Astrocyte of the spinal cord (primary cell): ENCODE results near the gene CACNA1A.
A peak's percentile ranks its signal among the peaks of the same experiment; 100 is the strongest.

Experiments used
- DNase-seq: peaks from one replicate; pipeline ENCODE4 v3.0.0; 2011; ENCODE audit warnings: low read depth, low spot score
- H3K4me3 ChIP-seq: 2 replicates; pipeline ENCODE4 v1.5.1; 2011; ENCODE audit warnings: low read depth, mild to moderate bottlenecking, low read length, moderate library complexity
- in situ Hi-C: cut with HindIII; loops from 2 replicates; pipeline ENCODE4 v1.10.0; 2017; ENCODE audit warnings: low sequenced_read_pairs
- TF ChIP-seq, protein P1 (sequence below): IDR thresholded peaks from 2 replicates; pipeline ENCODE4 v1.5.1; 2012; ENCODE audit warnings: low read depth, mild to moderate bottlenecking, low read length, inconsistent platforms

CACNA1A gene

DNA sequence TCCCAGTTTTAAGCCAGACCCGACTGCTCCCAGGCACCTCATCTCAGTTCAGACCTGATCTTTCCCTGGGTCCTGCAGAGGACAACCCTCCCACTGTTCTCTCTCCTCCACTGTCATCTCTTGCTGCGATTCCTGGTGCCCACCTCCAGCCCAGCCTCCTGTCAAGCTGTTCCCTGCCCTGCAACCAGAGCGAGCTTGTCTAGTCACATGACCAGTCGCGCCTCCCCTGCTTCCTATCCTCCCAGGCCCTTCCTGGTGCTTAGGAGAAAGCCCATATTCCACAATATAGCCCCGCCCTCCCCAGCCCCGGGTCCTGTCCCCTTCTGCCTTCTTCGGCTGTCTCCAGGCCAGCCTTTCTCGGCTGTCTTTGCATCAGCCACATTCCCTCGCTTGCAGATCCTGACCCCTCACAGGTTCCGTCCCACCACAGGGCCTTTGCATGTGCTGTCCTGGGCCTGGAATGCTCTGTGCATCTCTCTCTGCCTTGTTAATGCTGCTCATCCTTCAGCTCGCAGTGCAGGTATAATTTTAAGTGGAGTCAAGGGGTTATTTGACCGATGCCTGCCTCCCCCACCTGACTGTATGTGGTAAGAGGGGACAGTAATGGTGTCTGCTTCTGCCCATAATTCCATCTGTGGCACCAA, 267.3 kb downstream of the CACNA1A start:
- no peak for DNase-seq
- in situ Hi-C loops = no loop called here
- TF ChIP-seq, protein P1, sequence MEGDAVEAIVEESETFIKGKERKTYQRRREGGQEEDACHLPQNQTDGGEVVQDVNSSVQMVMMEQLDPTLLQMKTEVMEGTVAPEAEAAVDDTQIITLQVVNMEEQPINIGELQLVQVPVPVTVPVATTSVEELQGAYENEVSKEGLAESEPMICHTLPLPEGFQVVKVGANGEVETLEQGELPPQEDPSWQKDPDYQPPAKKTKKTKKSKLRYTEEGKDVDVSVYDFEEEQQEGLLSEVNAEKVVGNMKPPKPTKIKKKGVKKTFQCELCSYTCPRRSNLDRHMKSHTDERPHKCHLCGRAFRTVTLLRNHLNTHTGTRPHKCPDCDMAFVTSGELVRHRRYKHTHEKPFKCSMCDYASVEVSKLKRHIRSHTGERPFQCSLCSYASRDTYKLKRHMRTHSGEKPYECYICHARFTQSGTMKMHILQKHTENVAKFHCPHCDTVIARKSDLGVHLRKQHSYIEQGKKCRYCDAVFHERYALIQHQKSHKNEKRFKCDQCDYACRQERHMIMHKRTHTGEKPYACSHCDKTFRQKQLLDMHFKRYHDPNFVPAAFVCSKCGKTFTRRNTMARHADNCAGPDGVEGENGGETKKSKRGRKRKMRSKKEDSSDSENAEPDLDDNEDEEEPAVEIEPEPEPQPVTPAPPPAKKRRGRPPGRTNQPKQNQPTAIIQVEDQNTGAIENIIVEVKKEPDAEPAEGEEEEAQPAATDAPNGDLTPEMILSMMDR = no peak
- H3K4me3 ChIP-seq = no peak overlapping the region

DNA sequence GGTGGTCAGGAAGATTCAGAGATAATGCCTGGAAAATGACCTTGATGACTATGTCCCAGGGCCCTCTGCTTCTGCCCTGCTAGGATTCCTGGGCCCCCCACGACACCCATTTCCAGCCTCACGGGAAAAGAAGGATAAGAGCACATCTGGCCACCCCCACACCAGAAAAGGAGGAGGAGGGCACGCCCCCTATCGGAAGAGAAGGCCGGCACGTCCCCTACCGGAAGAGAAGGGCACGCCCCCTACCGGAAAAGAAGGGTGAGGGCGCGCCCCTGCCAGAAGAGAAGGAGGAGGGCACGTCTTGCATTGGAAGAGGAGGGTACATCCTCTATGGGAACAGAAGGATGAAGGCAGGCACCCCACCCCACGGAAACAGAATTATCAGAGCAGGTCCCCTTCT, 271.8 kb downstream of the CACNA1A start:
- TF ChIP-seq, protein P1 = peak; percentile 61
- in situ Hi-C loops = no loop called here
- H3K4me3 ChIP-seq = no peak overlapping the region
- peak; percentile 16 for DNase-seq

DNA sequence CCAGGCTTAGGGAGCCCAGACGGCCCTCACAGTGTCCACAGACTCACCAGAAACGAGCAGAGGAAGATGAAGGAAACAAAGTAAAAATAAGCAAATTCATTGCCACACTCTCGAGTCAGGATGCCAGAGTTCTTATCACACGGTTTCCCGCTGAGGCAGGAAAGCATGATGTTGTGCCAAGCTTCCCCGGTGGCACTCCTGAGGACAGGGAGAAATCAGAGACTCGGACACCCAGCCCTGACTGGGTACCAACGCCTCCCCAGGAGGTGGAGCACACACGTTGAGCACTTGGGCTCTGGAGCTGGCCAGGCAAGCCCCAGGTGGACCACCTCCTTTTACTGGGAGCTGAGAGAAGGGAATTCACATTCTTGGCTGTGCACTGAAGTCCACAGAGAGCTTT, 274.6 kb downstream of the CACNA1A start:
- in situ Hi-C loops = no loop called here
- no peak for DNase-seq

GRCh38 chr19:13229246-13229645, 277.0 kb downstream of the CACNA1A start:
- TF ChIP-seq, protein P1 = no peak
- in situ Hi-C loops = no loop called here
- no peak overlapping the region for H3K4me3 ChIP-seq
- no peak for DNase-seq

More for the DNA sequence above, 274.6 kb downstream of the CACNA1A start:
- TF ChIP-seq, protein P1 = no peak
- no peak overlapping the region for H3K4me3 ChIP-seq

- TF ChIP-seq, protein P1 = no peak
- H3K4me3 ChIP-seq = no peak overlapping the region
- DNase-seq = no peak
- in situ Hi-C loops = no loop called here
Measured at GRCh38 chr19:13228561-13228960, 277.7 kb downstream of the CACNA1A start.

DNA sequence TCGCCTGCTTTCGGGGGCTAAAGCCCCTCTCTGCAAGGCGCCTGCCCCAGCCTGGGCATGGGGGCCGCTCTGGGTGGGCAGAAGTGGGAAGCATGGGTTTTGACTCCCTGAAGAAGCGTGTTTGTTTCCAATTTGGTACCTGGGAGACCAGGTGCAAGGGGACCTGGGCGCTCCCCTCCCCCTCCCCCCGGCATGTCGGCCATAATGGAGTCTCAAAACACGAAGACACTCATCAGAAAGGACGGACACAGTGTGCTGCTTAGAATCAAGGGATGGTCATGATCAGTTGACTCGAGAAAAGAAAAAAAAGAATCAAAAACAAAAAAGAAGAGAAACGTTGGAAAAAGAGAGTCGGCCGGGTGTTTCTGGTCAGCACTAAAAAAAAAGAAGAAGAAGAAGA, 279.3 kb downstream of the CACNA1A start:
- no peak overlapping the region for H3K4me3 ChIP-seq
- in situ Hi-C loops = no loop called here
- TF ChIP-seq, protein P1 = no peak

More for the DNA sequence above, 279.3 kb downstream of the CACNA1A start:
- no peak for DNase-seq
